HepG2 (cell line): ENCODE measurements around the gene NAV1.

ENCODE experiments used
- AGO2 ChIP-seq: fragments of 200-400 bp; formaldehyde crosslinking; optimal IDR thresholded peaks from 2 replicates; pipeline ENCODE3; 2017; ENCODE audit warnings: mild to moderate bottlenecking, low read depth, low read length, moderate library complexity
- CENPX ChIP-seq: sonication (generic); formaldehyde crosslinking; IDR thresholded peaks from 2 replicates; pipeline ENCODE4 v1.9.0; 2021; ENCODE audit warnings: mild to moderate bottlenecking, missing genetic modification reagents, moderate library complexity
- CTCF ChIP-seq: sonication (generic); formaldehyde crosslinking; IDR thresholded peaks from 2 replicates; pipeline ENCODE4 v1.5.0; 2020; ENCODE audit warnings: mild to moderate bottlenecking, missing genetic modification reagents, moderate library complexity
- KLF13 ChIP-seq: sonication (generic); formaldehyde crosslinking; IDR thresholded peaks from 2 replicates; pipeline ENCODE4 v1.4.0; 2020; ENCODE audit warnings: mild to moderate bottlenecking, missing genetic modification reagents
- MBNL3 ChIP-seq: fragments of 250-450 bp; sonication (Bioruptor Pico); conservative IDR thresholded peaks from 2 replicates; pipeline ENCODE4 v1.8.0; 2022; ENCODE audit warnings: mild to moderate bottlenecking, inconsistent platforms

GRCh38 chr1:201504179-201504631, 34.7 kb upstream of the NAV1 start:
- no peak for TF ChIP-seq CENPX (CRISPR knock-in tag)
- TF ChIP-seq AGO2 = no peak
- no peak for TF ChIP-seq KLF13
- no peak for TF ChIP-seq MBNL3 (CRISPR knock-in tag)
- TF ChIP-seq CTCF (CRISPR knock-in tag) = no peak
